Measurements from ENCODE around the gene HRH2. TPM values are rescaled to one million over a fixed set of nuclear protein-coding genes. Genes with fewer than 3 reads are reported as not detected.

Gene HRH2
- total RNA-seq, 1 experiment from 2014 or later: 3.3 TPM

DNA sequence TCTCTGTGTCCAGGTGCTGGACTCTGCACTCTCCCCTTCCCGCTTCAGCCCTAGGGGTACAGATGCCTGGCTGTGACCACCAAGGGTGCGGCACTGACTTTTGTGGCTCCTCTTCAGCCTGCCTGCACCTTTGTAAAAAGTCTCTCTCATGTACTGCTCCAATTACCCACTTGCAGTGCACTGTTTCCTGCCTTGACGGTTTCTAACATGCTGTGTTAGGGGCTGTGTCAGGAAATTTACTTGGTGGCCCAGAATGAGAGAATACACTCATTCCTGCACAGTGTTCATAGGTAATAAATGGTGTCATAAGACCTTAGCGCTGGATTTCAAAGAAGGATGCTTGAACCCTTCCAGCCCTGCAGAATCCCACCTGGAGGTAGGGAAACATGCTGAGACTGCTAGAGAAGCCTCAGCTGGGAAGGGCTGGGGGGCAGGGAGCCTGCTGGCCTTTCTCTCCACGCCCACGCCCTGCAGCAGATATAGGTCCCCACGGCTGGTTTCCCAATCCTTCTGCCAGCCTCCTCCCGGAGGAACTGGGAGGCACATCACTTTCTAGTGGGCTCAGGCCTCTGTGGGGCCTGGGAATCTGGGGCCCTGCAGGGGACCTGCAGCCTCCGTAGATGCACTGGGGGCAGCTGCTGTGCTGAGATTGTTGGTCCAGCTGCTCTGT is 17.6 kb upstream of the HRH2 start:
- Histone ChIP-seq H4K20me1 (ENCODE audit: control insufficient read depth, insufficient read depth, insufficient read length) (no peaks in the 10 kb centered on the region), H2BK120ac (ENCODE audit: low read depth, low read length, poor library complexity, severe bottlenecking) (no peak overlapping the region), H3K14ac (ENCODE audit: insufficient read depth, low read length) (no peak overlapping the region), H3K79me2 (ENCODE audit: insufficient read depth, low read length) (no peaks in the 10 kb centered on the region), H2BK5ac (ENCODE audit: insufficient read length, low read length) (no peak overlapping the region), H2BK20ac (ENCODE audit: low read depth, low read length, poor library complexity, severe bottlenecking) (no peak overlapping the region), H3K27me3 (ENCODE audit: insufficient read depth, low read length) (no peaks in the 10 kb centered on the region), H4K8ac (replicated peaks; ENCODE audit: insufficient read length, low read depth, low read length) (no peak overlapping the region), H3K79me1 (ENCODE audit: insufficient read depth, low read depth, low read length, poor library complexity, severe bottlenecking) (no peaks in the 10 kb centered on the region), H3K23ac (ENCODE audit: insufficient read length, low read depth, low read length) (no peak overlapping the region), H2AFZ (ENCODE audit: low read length) (no peak overlapping the region), H4K5ac (ENCODE audit: insufficient read length, low read depth, low read length) (no peak overlapping the region), H3K23me2 (ENCODE audit: insufficient read length, low read depth, low read length, poor library complexity, severe bottlenecking) (no peaks in the 10 kb centered on the region), H2BK15ac (ENCODE audit: low read depth, low read length) (no peak overlapping the region), H3K56ac (ENCODE audit: insufficient read length, low read depth, low read length) (no peak overlapping the region), H3K18ac (ENCODE audit: insufficient read length, low read depth, low read length) (no peak overlapping the region), H2BK12ac (ENCODE audit: insufficient read length, low read depth, low read length) (no peak overlapping the region), H4K91ac (ENCODE audit: insufficient read length, low read depth, low read length) (no peak overlapping the region), H3K9ac (ENCODE audit: extremely low read depth, insufficient read length, low read length) (no peak overlapping the region), H3K4me2 (ENCODE audit: insufficient read depth, insufficient read length, low read length) (no peak overlapping the region), H3K4me1 (ENCODE audit: insufficient read depth, low read length) (peaks cover 9% of the 10 kb centered on the region; the same call in 1 of the 2 replicates), H3K27ac (ENCODE audit: insufficient read length, low read depth, low read length) (no peak overlapping the region), H3T11ph (ENCODE audit: low read length) (no peak overlapping the region), H2AK5ac (ENCODE audit: insufficient read length, low read length) (no peak overlapping the region), H3K9me3 (ENCODE audit: control insufficient read depth, low read depth, low read length) (no peaks in the 10 kb centered on the region), H3K4ac (ENCODE audit: low read depth, low read length) (no peak overlapping the region)
- Mint-ChIP-seq H3K4me1 (peaks cover 31 to 33% of the 10 kb centered on the region in 2 experiments), H3K27me3 (ENCODE audit: low read depth) (peaks cover 1% of the 10 kb centered on the region; the same call in 1 of the 2 replicates), H3K4me3 (peak overlapping the region in 1 of 2 experiments; percentile 16; a peak in 2 of 5 replicates), H3K9me3 (peaks cover 0 to 8% of the 10 kb centered on the region in 2 experiments; a peak in 4 of 5 replicates), H3K36me3 (ENCODE audit: insufficient read depth in 1 of 3, low read depth in 3 of 3) (peaks cover 0 to 5% (median 2%) of the 10 kb centered on the region in 3 experiments; a peak in 1 of 7 replicates), H3K27ac (peak overlapping the region in 2 of 3 experiments; percentile 21 to 92; a peak in 2 of 7 replicates)
- WGBS (ENCODE audit: extremely low coverage, insufficient read length, low lambda C conversion rate): no CpG with 5 or more reads among the region's 9 CpGs
- DNase-seq: no peak
- TF ChIP-seq, protein P1, sequence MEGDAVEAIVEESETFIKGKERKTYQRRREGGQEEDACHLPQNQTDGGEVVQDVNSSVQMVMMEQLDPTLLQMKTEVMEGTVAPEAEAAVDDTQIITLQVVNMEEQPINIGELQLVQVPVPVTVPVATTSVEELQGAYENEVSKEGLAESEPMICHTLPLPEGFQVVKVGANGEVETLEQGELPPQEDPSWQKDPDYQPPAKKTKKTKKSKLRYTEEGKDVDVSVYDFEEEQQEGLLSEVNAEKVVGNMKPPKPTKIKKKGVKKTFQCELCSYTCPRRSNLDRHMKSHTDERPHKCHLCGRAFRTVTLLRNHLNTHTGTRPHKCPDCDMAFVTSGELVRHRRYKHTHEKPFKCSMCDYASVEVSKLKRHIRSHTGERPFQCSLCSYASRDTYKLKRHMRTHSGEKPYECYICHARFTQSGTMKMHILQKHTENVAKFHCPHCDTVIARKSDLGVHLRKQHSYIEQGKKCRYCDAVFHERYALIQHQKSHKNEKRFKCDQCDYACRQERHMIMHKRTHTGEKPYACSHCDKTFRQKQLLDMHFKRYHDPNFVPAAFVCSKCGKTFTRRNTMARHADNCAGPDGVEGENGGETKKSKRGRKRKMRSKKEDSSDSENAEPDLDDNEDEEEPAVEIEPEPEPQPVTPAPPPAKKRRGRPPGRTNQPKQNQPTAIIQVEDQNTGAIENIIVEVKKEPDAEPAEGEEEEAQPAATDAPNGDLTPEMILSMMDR (conservative IDR thresholded peaks at IDR 0.05): no peak
